ENCODE data around the gene CLCC1. TPM values are rescaled to one million over a fixed set of nuclear protein-coding genes. Genes with fewer than 3 reads are reported as not detected.

CLCC1 gene
- total RNA-seq, 1 experiment from 2014 or later: 18.8 TPM

- Mint-ChIP-seq H3K36me3 (ENCODE audit: insufficient read depth in 1 of 3, low read depth in 3 of 3) (peaks cover 12 to 22% (median 18%) of the 10 kb centered on the region in 3 experiments), H3K4me1 (peaks cover 0 to 3% of the 10 kb centered on the region in 2 experiments; a peak in 1 of 4 replicates), H3K27me3 (ENCODE audit: low read depth) (no peaks in the 10 kb centered on the region), H3K9me3 (peaks cover 0 to 3% of the 10 kb centered on the region in 2 experiments; a peak in 2 of 5 replicates), H3K27ac (no peak overlapping the region), H3K4me3 (no peak overlapping the region)
- Histone ChIP-seq H2BK12ac (ENCODE audit: insufficient read length, low read depth, low read length) (no peak overlapping the region), H3K56ac (ENCODE audit: insufficient read length, low read depth, low read length) (no peak overlapping the region), H4K20me1 (ENCODE audit: control insufficient read depth, insufficient read depth, insufficient read length) (no peaks in the 10 kb centered on the region), H2BK15ac (ENCODE audit: low read depth, low read length) (no peak overlapping the region), H3K9ac (ENCODE audit: extremely low read depth, insufficient read length, low read length) (no peak overlapping the region), H4K8ac (replicated peaks; ENCODE audit: insufficient read length, low read depth, low read length) (no peak overlapping the region), H3T11ph (ENCODE audit: low read length) (no peak overlapping the region), H3K79me2 (ENCODE audit: insufficient read depth, low read length) (no peaks in the 10 kb centered on the region), H3K14ac (ENCODE audit: insufficient read depth, low read length) (no peak overlapping the region), H3K4me2 (ENCODE audit: insufficient read depth, insufficient read length, low read length) (no peak overlapping the region), H3K9me3 (ENCODE audit: control insufficient read depth, low read depth, low read length) (no peaks in the 10 kb centered on the region), H3K18ac (ENCODE audit: insufficient read length, low read depth, low read length) (no peak overlapping the region), H3K4me1 (ENCODE audit: insufficient read depth, low read length) (no peaks in the 10 kb centered on the region), H2BK120ac (ENCODE audit: low read depth, low read length, poor library complexity, severe bottlenecking) (no peak overlapping the region), H2BK20ac (ENCODE audit: low read depth, low read length, poor library complexity, severe bottlenecking) (no peak overlapping the region), H4K91ac (ENCODE audit: insufficient read length, low read depth, low read length) (no peak overlapping the region), H2BK5ac (ENCODE audit: insufficient read length, low read length) (no peak overlapping the region), H4K5ac (ENCODE audit: insufficient read length, low read depth, low read length) (no peak overlapping the region), H3K23ac (ENCODE audit: insufficient read length, low read depth, low read length) (no peak overlapping the region), H3K27ac (ENCODE audit: insufficient read length, low read depth, low read length) (no peak overlapping the region), H2AK5ac (ENCODE audit: insufficient read length, low read length) (no peak overlapping the region), H3K23me2 (ENCODE audit: insufficient read length, low read depth, low read length, poor library complexity, severe bottlenecking) (no peaks in the 10 kb centered on the region), H3K4ac (ENCODE audit: low read depth, low read length) (no peak overlapping the region), H3K27me3 (ENCODE audit: insufficient read depth, low read length) (no peaks in the 10 kb centered on the region), H2AFZ (ENCODE audit: low read length) (no peak overlapping the region), H3K79me1 (ENCODE audit: insufficient read depth, low read depth, low read length, poor library complexity, severe bottlenecking) (no peaks in the 10 kb centered on the region)
- no CpG with 5 or more reads among the region's 4 CpGs for WGBS (ENCODE audit: extremely low coverage, insufficient read length, low lambda C conversion rate)
- TF ChIP-seq CTCF (conservative IDR thresholded peaks at IDR 0.05): no peak
- DNase-seq: no peak
These were observed 19.8 kb upstream of the CLCC1 start for GRCh38 chr1:108983114-108983513.
